SU-DHL-6 (cell line): ENCODE data around the gene ACADSB.

ENCODE experiments used
- EZH2phosphoT487 ChIP-seq: fragments of 200-600 bp; sonication (generic), shearing (Covaris generic); conservative IDR thresholded peaks from 2 replicates; pipeline ENCODE4 v1.6.1; 2018; ENCODE audit warnings: mild to moderate bottlenecking, antibody characterized with exemption, low read length, moderate library complexity, mixed read lengths
- TF ChIP-seq, protein P1 (sequence below): fragments of 200-600 bp; sonication (generic); IDR thresholded peaks from one replicate; pipeline ENCODE4 v1.5.1; 2017; ENCODE audit warnings: antibody characterized with exemption, mild to moderate bottlenecking, low read length, moderate library complexity; ENCODE audit not compliant: insufficient read depth, poor library complexity, severe bottlenecking

DNA sequence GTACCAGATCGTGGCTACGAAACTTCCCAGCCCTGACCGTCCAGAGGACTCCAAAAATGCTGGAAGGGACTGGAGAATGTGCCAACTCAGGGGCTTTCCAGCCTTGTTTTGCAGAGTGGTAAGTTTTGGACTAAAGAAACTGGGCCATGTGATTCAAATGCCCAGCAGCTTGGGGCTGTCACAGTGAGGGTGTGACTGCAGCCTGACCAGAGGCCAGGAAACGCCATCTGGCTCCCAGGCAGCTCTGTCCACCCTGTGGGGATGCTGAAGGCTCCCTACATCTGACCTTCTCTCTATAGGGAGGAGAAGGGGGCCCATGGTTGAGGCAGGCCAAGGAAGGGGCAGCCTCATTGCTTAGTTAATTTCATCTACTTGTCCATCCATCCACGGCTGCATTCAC lies 65.4 kb downstream of the ACADSB start:
- TF ChIP-seq, protein P1, sequence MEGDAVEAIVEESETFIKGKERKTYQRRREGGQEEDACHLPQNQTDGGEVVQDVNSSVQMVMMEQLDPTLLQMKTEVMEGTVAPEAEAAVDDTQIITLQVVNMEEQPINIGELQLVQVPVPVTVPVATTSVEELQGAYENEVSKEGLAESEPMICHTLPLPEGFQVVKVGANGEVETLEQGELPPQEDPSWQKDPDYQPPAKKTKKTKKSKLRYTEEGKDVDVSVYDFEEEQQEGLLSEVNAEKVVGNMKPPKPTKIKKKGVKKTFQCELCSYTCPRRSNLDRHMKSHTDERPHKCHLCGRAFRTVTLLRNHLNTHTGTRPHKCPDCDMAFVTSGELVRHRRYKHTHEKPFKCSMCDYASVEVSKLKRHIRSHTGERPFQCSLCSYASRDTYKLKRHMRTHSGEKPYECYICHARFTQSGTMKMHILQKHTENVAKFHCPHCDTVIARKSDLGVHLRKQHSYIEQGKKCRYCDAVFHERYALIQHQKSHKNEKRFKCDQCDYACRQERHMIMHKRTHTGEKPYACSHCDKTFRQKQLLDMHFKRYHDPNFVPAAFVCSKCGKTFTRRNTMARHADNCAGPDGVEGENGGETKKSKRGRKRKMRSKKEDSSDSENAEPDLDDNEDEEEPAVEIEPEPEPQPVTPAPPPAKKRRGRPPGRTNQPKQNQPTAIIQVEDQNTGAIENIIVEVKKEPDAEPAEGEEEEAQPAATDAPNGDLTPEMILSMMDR: no peak
- no peak for TF ChIP-seq EZH2phosphoT487
